T-helper 1 cell treated with Interleukin-12 subunit alpha and Interleukin-12 subunit beta and Interleukin-4 antibody, amounts not matched to agents 30 μg/mL and 1 μg/mL, for 36 hours (primary cell): Measurements from ENCODE around the gene RHBDF1.

Experiments
- H3K27ac Mint-ChIP-seq: one replicate; pipeline ENCODE4 v1.8.0; 2021; ENCODE audit warnings: mild to moderate bottlenecking, mixed read lengths
- H3K27me3 Mint-ChIP-seq: one replicate; pipeline ENCODE4 v1.8.0; 2021; ENCODE audit warnings: low read depth, mixed read lengths
- H3K36me3 Mint-ChIP-seq: one replicate; pipeline ENCODE4 v1.8.0; 2021; ENCODE audit warnings: low read depth, mixed read lengths
- H3K4me1 Mint-ChIP-seq: one replicate; pipeline ENCODE4 v1.8.0; 2021; ENCODE audit warnings: low read depth, mixed read lengths
- H3K4me3 Mint-ChIP-seq: one replicate; pipeline ENCODE4 v1.8.0; 2021; ENCODE audit warnings: mild to moderate bottlenecking, moderate library complexity, mixed read lengths
- H3K9me3 Mint-ChIP-seq: one replicate; pipeline ENCODE4 v1.8.0; 2021; ENCODE audit warnings: mixed read lengths

RHBDF1 gene

DNA sequence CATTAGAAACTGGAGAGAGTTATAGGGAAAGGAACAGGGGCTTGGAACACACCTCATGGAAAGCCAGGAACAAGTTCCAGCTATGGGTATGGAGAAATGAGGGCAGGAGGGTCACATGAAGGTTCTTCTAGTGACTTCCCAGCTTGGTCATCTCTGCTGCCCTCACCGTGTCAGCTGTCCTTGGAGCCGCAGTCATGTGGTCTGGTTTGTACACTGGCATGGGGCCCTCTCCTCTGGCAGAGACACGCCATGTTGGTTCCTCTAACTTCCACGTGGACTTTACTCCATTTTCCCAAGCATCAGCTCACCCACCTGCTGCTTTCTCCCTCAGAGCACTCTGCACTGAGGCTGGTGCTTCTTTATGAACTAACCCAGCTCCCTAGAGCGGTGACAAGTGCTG lies 31.9 kb upstream of the RHBDF1 start:
- Mint-ChIP-seq H3K9me3 (no peaks in the 10 kb centered on the region), H3K4me1 (peaks cover 3% of the 10 kb centered on the region), H3K36me3 (peaks cover 7% of the 10 kb centered on the region), H3K27ac (no peak overlapping the region), H3K27me3 (no peaks in the 10 kb centered on the region), H3K4me3 (no peak overlapping the region)

DNA sequence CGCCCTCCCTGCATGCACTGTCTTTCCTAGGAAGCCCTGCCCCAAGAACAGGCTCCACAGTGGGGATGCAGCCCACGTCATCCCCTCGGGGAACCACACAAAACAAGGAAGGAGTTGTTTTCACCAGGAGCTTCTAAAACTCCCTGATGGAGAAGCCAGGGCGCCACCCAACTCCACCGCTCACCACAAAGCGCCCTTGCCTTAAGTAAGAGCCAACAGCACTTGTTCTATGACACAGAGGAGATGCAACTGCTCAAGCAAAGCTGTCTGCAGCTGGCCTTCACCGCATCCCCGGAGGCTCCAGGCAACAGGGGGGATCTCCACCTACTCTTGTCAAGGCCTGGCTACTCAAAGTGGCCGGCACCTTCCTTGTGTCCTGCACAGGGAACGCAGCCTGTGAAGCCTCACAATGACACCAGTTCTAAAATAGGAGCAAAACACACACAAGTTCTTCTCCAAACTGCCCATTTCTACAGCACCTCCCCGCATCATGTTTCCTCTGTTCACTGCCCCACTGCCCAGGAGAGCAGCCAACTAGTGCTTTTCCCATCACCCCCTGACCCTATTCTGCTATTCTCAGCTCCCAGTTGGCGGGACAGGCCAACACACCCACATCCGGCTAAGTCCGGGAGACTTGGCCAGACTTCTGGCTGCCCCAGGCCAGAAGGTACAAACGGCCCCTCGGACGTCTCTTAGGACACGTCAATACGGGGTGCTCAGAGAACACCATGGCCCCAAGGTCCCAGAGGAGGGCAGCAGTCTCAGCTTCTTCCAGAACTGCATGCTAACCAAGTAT lies 29.8 kb upstream of the RHBDF1 start:
- no peaks in the 10 kb centered on the region for H3K27me3 Mint-ChIP-seq
- H3K4me1 Mint-ChIP-seq: peaks cover 3% of the 10 kb centered on the region
- H3K9me3 Mint-ChIP-seq: no peaks in the 10 kb centered on the region
- H3K4me3 Mint-ChIP-seq: no peak overlapping the region
- H3K27ac Mint-ChIP-seq: no peak overlapping the region
- H3K36me3 Mint-ChIP-seq: peaks cover 7% of the 10 kb centered on the region

DNA sequence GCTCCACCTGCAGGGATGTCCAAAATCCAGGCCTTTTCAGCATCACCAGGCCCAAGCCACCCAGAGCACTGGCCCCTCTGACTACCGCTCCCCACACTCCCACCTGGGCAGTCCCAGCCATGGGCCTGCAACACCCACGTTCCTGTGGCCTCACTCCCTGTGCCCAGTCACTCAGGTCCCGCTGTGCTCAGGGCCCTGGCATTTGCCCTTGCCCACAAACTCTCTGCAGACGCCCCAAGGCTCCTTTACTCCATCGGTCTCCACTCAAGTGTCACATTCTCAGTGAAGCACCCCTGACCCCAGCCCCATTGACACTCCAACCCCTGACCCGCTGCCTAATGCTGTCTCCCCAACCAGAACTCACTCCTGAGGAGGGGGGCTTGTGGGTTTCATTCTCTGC lies 29.2 kb upstream of the RHBDF1 start:
- H3K27ac Mint-ChIP-seq: no peak overlapping the region
- H3K4me3 Mint-ChIP-seq: no peak overlapping the region
- no peaks in the 10 kb centered on the region for H3K27me3 Mint-ChIP-seq
- no peaks in the 10 kb centered on the region for H3K4me1 Mint-ChIP-seq
- peaks cover 5% of the 10 kb centered on the region for H3K36me3 Mint-ChIP-seq
- H3K9me3 Mint-ChIP-seq: no peaks in the 10 kb centered on the region

DNA sequence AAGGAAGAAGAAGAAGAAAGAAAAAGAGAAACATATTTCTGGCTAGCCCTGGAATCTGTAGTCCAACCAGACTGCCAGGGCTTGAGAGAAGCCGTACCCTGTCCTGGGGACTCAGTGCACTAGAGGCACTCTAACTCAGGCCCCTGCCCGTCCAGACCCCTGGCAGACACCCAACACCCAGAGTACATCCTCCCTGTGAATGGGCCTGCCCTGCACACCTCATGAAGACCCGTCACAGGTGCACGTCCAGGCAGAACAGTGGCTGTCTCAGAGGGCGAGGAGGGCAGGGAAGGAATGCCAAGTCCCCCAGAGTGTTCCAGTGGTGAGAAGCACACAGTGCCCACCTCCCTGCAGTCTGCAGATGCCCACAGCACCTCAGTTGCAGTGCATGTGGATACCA lies 28.6 kb upstream of the RHBDF1 start:
- H3K27ac Mint-ChIP-seq: no peak overlapping the region
- no peaks in the 10 kb centered on the region for H3K27me3 Mint-ChIP-seq
- no peaks in the 10 kb centered on the region for H3K4me1 Mint-ChIP-seq
- H3K4me3 Mint-ChIP-seq: no peak overlapping the region
- H3K9me3 Mint-ChIP-seq: no peaks in the 10 kb centered on the region
- H3K36me3 Mint-ChIP-seq: peaks cover 5% of the 10 kb centered on the region

DNA sequence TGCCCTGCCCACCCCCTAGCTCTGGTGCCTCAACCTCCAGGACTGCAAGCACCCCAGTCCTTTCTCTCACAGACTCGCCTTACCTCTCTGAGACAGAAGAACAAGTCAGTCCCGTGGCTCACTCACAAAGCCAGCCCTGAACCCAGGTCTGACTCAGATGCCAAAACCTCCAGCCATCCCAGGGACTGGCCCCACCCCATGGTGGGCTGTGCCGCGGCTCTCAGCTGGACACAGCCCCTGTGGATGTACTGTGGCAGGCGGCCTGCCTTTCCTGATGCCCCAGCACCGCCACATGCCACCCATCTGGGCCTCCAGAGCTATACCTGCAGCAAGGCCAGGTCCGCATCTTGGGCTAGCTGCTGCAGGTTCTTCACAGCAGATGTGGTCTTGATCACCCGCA lies 25.4 kb upstream of the RHBDF1 start:
- Mint-ChIP-seq H3K36me3 (peaks cover 5% of the 10 kb centered on the region), H3K4me3 (no peak overlapping the region), H3K27me3 (no peaks in the 10 kb centered on the region), H3K27ac (no peak overlapping the region), H3K9me3 (no peaks in the 10 kb centered on the region), H3K4me1 (no peaks in the 10 kb centered on the region)

DNA sequence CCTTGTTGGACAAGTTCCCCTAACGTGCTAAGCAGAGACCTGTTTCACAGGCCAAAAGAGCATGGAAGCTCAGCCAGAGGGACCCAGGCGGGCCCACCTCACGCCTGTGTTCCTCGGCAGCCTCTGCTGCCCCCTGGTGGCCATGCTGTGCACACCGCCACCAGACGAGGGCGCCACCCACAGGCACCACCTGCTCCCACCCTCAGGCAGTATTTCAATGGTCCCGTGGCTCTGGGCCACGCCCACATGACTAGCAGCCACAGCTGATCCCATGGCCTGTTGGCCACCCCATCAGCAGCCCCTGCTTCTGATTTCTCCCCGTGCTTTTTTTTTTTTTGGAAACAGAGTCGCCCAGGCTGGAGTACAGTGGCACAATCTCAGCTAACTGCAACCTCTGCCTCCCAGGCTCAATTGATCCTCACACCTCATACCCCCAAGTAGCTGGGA lies 24.5 kb upstream of the RHBDF1 start:
- Mint-ChIP-seq H3K4me1 (no peaks in the 10 kb centered on the region), H3K27me3 (no peaks in the 10 kb centered on the region), H3K36me3 (peaks cover 4% of the 10 kb centered on the region), H3K27ac (no peak overlapping the region), H3K4me3 (no peak overlapping the region), H3K9me3 (no peaks in the 10 kb centered on the region)

DNA sequence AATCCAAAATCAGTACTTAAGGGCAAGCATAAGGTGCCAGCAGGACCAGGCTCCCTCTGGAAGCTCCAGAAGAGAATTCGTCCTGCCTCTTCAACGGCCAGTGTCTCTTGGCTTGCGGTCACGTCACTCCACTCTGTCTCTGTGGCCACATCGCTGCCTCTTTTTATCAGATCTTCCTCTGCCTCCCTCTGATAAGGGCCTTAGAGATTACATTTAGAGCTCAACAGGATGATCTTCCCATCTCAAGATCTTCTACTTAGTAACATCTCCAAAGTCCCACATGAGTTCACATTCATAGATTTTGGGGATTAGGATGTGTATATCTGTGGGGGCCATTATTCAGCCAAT lies 22.5 kb upstream of the RHBDF1 start:
- Mint-ChIP-seq H3K4me1 (no peaks in the 10 kb centered on the region), H3K4me3 (no peak overlapping the region), H3K9me3 (no peaks in the 10 kb centered on the region), H3K27ac (no peak overlapping the region), H3K36me3 (no peaks in the 10 kb centered on the region), H3K27me3 (no peaks in the 10 kb centered on the region)

DNA sequence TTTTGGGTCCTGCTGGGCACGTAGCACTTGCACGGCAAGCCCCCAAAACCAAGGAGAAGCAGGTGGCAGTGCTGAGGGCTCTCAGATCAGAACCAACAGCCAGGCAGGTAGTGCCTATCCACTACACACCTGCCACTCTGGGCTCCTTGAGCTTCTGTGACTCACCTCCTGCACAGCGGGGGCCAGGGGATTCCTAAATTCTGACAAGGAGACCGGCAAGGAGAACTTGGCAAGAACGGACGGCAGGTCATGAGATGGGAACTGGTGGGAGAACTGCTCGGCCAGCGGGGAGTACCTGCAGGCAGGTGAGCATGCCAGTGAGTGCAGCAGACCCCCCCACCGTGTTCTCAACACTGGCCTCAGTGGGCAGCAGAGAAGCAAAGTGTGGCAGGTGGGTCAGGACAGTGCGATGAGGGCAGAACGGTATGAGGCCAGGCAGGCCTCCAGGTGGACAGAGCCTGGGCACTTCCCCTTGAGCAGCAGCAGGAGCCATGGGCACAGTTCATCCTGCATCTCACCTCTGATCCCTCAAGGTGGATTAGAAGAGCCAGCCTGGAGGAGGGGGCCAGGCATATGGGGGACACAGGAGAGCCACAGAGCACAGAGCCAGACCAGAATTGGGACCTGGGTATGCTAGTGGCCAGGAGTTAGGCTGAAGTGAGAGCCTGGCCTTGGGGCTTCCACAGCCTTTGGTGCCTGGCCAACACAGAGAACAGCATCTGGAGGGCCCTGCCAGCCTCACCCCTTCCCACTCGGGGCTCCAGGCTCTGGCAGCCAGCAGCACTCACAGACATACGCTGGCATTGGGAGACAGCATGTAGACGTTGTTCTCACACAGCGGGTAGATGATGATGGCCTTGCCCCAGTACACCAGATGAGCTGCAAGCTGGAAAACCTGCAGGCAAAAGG lies 20.3 kb upstream of the RHBDF1 start:
- Mint-ChIP-seq H3K4me3 (no peak overlapping the region), H3K4me1 (no peaks in the 10 kb centered on the region), H3K36me3 (no peaks in the 10 kb centered on the region), H3K27me3 (no peaks in the 10 kb centered on the region), H3K9me3 (no peaks in the 10 kb centered on the region), H3K27ac (peak overlapping the region; percentile 10)

DNA sequence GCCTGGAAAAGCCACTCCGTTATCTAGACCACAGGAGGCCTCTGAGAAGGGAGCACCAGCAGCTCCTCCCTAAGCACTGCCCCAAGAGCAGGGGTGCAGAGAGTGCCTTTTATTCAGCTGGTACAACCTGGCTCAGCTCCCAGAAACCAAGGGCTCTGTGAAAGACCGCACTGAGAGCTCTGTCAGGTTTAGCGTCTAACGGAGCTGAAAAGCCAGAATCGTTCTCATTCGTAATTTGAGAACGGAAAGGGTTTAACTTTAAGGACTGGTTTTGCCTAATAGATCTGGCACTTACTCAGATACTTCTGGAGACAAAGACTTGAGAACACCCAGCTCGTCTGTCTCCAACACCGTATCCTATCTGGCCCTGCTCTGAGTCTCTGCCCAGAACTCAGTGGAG lies 19.1 kb upstream of the RHBDF1 start:
- Mint-ChIP-seq H3K9me3 (no peaks in the 10 kb centered on the region), H3K27ac (no peak overlapping the region), H3K36me3 (no peaks in the 10 kb centered on the region)

DNA sequence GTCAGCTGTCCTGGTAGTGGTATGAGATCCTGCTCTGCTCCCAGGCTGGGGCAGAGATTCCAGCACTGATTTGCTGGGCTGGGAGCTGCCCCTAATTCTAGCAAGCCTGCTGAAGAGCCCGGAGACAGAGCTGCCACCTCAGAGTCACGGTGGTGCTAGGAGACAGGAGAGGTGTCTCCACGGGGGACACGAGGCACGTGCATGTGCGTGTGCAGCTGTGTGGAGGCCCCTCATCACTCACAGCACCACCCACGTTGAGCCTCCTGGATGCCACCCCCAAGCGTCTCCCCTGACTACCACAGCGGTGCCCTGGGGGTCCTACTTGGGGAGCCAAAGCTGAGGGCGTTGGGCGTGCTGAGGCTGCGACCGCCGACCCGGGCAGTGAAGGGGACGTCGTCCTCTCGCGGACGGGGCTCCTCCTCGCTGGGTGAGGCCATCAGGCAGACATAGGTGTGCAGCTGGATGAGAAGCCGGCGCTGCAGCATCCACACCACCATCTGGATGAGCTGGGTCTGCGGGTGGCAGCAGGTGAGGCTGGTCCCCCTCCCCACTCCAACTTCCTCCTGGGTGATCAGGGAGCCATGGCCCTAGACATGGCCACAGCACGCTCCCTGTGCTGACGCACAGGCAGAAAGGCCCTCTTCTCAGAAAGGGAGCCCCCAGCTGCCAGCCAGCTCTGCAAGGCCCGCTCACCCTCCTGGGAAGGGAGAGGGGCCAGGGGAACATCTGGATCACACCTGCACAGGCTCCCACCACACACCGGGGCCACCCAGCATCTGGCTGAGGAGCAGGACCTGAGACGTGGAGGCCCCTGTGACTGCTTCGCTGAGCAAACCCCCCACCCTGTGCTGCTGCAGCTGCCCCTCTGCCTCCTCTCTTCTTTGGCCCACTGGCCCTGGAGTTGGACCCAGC lies 17.2 kb upstream of the RHBDF1 start:
- no peak overlapping the region for H3K27ac Mint-ChIP-seq
- H3K36me3 Mint-ChIP-seq: peaks cover 7% of the 10 kb centered on the region
- peaks cover 6% of the 10 kb centered on the region for H3K4me1 Mint-ChIP-seq
- H3K4me3 Mint-ChIP-seq: no peak overlapping the region
- H3K27me3 Mint-ChIP-seq: no peaks in the 10 kb centered on the region
- H3K9me3 Mint-ChIP-seq: no peaks in the 10 kb centered on the region

More for the DNA sequence above, 19.1 kb upstream of the RHBDF1 start:
- Mint-ChIP-seq H3K4me1 (no peaks in the 10 kb centered on the region), H3K27me3 (no peaks in the 10 kb centered on the region), H3K4me3 (no peak overlapping the region)

DNA sequence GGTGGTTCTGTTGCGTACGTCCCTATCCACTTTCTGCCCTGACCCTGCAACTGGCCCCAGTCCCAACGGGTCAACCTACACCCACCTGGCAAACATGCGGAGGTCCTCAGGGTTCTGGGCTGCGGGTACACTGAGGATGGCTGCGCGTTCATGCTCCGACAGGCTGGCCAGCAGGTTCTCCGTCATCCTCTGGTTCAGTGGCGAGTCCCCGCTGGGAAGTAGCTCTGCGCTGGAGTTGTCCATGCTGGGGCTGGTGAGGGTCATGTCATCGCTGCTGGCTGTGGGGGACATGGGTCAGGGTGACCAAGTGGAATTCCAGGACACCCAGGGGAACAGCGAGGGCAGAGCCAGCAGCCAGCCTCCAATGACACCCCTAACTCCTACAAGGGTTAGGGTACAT lies 16.2 kb upstream of the RHBDF1 start:
- Mint-ChIP-seq H3K4me3 (no peak overlapping the region), H3K27me3 (no peaks in the 10 kb centered on the region), H3K27ac (no peak overlapping the region), H3K9me3 (no peaks in the 10 kb centered on the region), H3K36me3 (peaks cover 11% of the 10 kb centered on the region), H3K4me1 (peaks cover 13% of the 10 kb centered on the region)

DNA sequence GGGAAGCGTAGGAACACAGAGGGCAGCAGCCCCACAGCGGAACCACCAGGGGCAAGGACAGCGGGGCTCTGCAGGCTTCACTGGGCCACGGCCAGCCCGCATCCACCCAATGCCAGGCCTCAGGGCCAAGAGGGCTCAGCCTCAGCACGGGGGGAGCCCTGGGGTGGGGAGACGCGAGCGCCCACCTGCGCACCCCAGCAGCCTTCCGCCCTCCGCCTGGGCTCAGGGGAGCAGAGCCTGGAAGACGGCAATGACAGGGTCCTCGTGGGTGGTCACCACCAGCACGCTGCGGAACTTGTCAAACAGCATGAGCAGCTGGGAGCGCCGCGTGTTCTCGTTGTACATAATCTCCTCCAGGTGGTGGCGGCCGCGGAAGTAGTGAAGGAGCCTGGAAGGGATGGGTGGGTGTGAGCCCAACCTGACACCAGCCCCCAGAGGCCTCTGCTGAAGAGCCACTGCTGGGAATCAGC lies 14.1 kb upstream of the RHBDF1 start:
- peaks cover 12% of the 10 kb centered on the region for H3K36me3 Mint-ChIP-seq
- H3K27ac Mint-ChIP-seq: no peak overlapping the region
- peaks cover 15% of the 10 kb centered on the region for H3K4me1 Mint-ChIP-seq
- H3K27me3 Mint-ChIP-seq: no peaks in the 10 kb centered on the region
- H3K4me3 Mint-ChIP-seq: no peak overlapping the region
- H3K9me3 Mint-ChIP-seq: no peaks in the 10 kb centered on the region

DNA sequence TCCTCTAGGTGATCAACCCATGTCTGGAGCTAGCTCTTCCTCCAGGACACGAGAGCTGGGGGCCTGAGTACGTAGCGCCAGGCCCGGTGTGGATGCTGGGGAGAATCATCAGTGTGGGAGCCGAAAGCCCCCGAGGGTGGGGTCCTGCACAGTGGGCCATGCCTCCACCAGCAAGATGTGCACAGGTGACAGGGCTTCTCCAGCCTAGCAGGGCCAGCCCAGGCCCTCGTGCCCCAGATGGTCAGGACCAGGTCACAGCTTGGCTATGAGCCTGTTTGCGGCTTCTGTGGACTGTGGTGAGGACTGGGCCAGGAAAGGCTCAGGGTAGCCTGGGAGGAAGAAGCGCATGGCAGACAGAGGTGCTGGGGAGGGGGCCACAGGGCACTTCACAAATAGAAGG lies 13.4 kb upstream of the RHBDF1 start:
- Mint-ChIP-seq H3K27ac (no peak overlapping the region), H3K36me3 (peaks cover 12% of the 10 kb centered on the region), H3K9me3 (no peaks in the 10 kb centered on the region)

DNA sequence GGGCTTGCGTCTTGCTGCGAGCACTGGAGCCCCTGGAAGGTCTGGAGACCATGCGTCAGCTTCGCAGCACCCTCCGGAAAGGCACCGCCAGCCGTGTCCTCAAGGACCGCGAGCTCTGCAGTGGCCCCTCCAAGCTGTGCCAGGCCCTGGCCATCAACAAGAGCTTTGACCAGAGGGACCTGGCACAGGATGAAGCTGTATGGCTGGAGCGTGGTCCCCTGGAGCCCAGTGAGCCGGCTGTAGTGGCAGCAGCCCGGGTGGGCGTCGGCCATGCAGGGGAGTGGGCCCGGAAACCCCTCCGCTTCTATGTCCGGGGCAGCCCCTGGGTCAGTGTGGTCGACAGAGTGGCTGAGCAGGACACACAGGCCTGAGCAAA lies 13.0 kb upstream of the RHBDF1 start:
- peaks cover 12% of the 10 kb centered on the region for H3K36me3 Mint-ChIP-seq
- H3K4me3 Mint-ChIP-seq: no peak overlapping the region
- H3K4me1 Mint-ChIP-seq: peaks cover 15% of the 10 kb centered on the region
- no peaks in the 10 kb centered on the region for H3K9me3 Mint-ChIP-seq
- no peaks in the 10 kb centered on the region for H3K27me3 Mint-ChIP-seq
- no peak overlapping the region for H3K27ac Mint-ChIP-seq

More for the DNA sequence above, 13.4 kb upstream of the RHBDF1 start:
- H3K27me3 Mint-ChIP-seq: no peaks in the 10 kb centered on the region
- no peak overlapping the region for H3K4me3 Mint-ChIP-seq
- peaks cover 15% of the 10 kb centered on the region for H3K4me1 Mint-ChIP-seq
